NCI-H748 (cell line): ENCODE data around the gene EXOC3L4.

ENCODE experiments used
- DNase-seq: peaks from one replicate; lab custom pipeline; 2025; ENCODE audit not compliant: unreplicated experiment; lab: John Stamatoyannopoulos, UW

The EXOC3L4 gene

GRCh38 chr14:103089386-103090335 is 4.9 kb upstream of the EXOC3L4 start:
- no peak for DNase-seq

DNA sequence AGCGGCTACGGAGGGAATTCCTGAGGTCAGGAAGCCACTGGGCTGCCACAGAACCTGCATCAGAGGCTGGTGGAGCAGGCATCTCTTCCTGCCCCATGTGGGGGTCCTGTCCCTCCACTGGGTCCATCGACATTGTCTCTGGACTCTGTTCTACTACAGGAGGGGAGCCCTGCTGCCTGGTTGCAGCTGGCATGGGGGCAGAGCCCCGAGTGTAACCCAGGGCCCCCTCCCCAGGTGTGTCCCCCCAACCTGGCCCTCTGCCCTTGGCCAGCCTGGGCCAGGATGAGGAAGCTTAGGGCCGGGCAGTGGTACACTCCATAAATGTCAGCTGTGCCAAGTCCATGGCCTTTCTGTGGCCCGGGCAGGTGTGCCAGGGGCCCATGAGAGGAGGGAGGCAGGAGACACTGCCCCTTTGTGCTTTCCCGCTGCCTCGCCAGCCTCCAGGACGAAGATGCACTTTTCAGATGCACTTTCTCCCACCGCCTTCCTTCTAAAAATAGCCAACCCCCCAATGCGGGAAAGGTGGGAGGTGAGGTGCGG is 4.0 kb upstream of the EXOC3L4 start:
- no peak for DNase-seq

GRCh38 chr14:103091041-103091882 is 3.3 kb upstream of the EXOC3L4 start:
- DNase-seq: peak; percentile 58

GRCh38 chr14:103091883-103092222 is 2.7 kb upstream of the EXOC3L4 start:
- DNase-seq: no peak

DNA sequence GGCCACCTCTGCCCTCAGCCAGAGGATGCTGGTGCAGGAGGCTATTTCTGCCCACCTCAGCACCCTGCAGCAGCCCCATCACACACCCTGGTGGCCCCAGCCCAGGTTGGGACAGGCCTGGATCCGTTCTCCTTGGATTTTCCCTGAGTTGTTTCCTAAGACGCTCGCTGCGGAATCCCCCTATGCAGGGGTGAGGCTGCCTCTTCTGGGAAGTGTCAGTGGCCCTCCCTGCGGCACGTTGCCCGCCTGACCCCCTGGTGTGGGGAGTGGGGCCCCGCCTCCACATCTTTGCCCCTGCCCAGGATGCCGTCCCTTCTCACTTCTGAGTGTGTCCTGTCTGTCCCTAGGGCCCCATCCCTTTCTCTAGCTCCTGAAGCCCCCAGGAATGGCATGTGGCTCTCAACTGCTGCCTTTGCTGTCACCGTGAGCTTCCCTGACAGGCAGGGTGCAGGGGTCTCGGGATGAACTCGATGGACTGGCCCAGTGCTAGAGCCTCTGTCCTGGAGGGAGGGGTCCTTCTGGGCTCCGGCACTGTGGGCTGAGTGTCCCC is 594 bp upstream of the EXOC3L4 start:
- DNase-seq: no peak

DNA sequence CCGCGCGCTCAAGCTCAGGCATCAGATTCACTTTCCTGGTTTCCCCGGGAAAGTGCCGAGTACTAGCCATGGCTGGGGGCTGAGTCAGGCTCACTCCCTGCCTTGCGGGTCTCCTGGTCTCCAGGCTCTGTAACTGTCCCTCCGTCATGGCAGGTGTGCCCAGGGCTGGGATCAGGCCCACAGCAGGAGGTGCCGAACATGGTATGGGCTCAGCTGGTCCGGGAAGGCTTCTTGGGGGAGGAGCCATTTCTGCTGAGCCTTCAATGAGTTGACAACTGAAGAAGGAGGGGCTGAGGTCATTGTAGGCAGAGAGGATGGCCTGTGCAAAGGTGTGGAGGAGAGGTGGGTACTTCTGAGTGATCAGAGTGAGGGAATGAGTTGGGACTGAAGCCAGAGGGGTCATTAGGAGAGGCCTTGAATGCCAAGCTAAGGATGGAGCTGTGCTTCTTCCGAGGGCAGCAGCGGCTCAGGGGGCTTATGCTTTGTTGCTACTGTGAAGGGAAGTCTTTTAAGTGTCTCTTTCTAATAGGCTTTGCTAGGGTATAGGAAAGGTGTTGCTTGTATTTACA is 769 bp downstream of the EXOC3L4 start:
- no peak for DNase-seq

- DNase-seq: no peak
Observed at GRCh38 chr14:103096387-103096786, 1.9 kb downstream of the EXOC3L4 start.

- no peak for DNase-seq
Observed at GRCh38 chr14:103097244-103097993, 2.9 kb downstream of the EXOC3L4 start.

DNA sequence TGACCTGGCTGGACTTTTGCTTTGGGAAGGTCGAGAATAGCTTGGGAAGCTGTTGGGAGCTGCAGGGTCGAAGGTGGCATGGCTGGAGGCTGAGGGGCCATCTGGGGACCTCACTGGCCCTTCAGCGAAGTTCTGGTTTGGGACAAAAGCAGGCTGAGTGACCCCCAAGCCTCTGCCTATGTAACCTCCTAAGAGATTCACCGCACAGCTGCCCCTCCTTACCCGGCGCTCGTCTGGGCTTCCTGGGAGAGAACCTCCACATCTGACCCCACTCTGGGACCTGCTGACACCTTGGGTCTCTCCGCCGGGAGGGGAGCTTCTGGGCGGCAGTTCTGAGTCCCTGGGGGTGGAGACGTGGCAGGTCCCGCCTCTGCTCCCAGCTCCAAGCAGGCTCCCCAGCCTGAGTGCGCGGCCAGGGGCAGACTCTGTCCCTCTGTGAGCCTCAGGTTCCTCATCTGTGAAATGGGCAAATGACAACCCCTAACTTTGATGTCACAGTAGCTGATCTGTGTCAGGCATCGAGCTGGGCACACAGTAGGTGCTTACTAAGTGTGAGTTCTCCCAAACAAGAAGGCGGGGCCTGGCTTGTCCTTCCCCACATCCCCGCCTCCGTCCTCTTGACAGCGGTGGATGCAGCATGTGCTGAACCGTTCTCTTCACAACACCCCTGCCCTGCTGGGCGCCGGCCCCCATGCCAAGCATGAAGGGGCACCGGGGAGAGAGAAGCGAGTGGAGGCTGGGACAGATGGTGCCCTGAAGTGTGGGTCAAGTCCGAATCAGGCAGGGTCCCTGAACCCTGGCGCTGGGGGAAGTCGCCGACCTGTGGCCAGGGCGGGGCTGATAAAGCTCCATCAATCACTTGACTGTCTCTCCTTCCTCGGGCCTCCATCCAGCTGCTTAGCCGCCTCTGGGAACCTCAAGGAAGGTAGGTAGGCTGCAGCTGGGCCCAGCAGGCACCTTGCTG is 3.8 kb downstream of the EXOC3L4 start:
- no peak for DNase-seq

DNA sequence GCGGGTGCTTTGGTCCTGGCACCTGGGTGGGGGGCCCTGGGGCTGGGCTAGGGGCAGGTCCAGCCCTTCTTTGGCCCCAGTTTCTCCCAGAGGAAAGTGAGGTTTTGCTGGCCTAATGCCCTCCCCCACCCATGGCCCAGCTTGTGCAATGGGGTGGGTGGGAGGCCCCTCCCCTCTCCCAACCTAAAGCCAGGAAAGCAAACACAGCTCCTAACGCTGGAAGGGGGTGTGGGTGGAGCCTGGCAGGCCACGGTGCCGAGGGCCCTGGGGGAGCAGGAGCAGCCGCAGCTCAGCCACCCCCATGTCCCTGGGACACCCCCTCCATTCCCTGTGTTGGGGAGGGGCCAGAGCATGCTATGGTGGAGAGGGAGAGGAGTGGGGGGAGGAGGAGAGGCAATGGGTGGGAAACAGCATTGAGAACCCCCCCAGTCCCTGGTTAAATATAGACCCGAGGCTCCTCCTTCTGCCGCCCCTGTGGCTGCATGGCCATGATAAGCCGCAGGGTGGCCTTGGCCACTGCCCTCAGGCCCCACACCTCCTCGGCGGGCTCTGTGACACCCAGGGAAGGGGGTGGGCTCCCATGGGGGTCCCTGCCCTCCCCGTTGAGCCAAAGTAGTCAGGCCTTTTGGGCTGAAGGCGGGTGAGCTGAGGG is 4.7 kb downstream of the EXOC3L4 start:
- DNase-seq: no peak

DNA sequence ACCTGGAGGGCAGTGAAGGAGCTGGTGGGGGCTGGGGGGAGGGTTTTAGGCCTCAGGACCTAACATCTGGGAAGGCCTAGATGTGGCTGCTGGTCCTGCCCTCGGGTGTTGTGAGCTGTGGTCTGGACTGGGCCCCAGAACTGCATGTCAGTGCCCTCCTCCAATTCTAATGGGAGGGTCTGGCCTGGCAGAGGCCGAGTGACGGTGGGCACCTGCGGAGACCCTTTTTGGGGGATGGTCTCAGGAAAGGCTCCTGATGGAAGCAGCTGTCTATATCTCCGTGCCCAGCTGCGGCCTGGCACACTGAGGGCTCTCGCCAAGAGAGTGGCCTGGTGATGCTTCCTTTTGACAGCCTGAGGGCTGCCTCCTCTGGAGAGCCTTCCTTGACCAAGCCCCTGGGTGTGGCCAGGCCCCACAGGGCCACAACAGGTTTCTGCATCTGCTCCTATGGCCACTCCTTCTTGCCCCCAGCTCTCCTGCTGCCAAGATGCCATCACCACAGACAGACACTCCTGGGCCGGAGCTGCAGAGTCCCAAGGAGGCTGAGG is 5.3 kb downstream of the EXOC3L4 start:
- DNase-seq: no peak

- no peak for DNase-seq
Observed at GRCh38 chr14:103100281-103101121, 6.0 kb downstream of the EXOC3L4 start.

DNA sequence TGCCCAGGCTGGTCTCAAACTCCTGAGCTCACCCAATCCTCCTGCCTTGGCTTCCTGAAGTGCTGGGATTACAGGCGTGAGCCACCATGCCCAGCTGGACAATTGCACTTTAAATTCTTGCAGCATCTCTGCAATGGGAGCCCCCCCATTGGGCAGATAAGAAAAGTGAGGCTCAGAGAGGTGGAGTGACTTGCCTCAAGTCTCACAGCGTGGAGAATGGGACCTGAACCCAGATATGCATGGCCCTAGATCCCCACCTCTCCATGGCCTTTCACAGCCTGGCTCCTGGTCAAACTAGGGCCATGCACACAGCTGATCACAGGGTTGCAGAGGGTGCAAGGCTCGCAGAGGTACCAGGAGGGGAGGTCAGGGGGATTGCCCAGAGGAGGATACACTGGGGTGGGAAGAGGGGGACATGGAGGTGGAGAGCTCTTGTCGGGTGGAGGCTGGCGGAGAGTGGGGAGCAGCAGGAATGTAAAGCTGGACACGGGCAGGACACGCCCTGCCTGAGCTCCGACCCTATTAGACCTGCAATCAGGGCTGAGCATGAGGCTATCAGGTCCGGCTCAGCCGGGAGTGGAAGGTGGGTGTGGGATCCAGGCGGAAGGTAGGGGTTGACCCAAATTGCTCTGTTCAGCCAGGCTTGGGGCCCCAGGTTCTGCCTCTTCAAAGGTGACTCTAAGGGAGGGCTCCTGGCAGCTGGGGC is 6.9 kb downstream of the EXOC3L4 start:
- DNase-seq: no peak

DNA sequence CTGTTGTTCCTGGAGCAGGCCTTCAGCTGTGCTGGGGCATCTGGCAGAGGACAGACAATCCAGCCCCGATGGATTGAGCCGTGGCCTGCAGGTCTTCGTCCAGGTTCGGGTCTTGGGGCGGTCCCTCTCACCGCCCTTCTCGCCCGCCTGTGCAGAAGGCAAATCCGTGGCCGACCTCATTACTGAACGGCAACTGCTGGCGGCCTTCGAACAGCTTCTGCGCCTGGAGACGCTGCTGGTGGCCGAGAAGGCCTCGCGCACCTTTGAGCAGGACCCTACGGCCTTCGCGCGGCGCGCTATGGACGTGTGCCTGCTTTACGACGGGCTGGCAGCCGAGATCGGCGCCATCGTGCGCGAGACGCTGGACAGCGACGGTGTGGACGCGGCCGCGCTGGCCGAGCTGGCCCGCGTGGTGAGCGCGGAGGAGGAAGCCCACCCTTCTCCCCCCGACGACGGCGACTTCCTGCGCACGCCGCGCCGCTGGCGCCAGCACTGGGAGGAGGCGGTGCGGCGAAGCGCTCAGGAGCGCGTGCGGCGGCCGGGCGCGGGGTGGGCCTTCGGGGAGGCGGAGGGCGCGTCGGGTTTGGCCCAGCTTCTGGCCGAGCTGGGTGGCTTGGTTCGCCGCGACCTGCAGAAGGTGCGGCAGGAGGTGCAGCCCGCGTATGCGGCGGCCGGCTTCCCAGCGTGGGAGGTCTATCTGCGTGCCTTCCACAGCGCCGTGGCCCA is 7.6 kb downstream of the EXOC3L4 start:
- no peak for DNase-seq

- no peak for DNase-seq
Observed at GRCh38 chr14:103102689-103103260, 8.2 kb downstream of the EXOC3L4 start.
